GM23338 (cell line): Measurements from ENCODE around the gene SYT13. TPM values are rescaled to one million over a fixed set of nuclear protein-coding genes. Genes with fewer than 3 reads are reported as not detected.

ENCODE experiments used
- ATAC-seq: fragments of 200-7000 bp; cut with Tn5 transposase; 3 replicates; pipeline ENCODE4 v1.9.1; 2020
- DNase-seq: peaks from one replicate; pipeline ENCODE4 v3.0.0-alpha.2; 2015; ENCODE audit warnings: low spot score
- H2AFZ ChIP-seq: fragments of 200-600 bp; sonication (generic); 2 replicates; pipeline ENCODE4 v1.8.0; 2016; ENCODE audit warnings: antibody characterized with exemption, mild to moderate bottlenecking, moderate library complexity
- H3F3A ChIP-seq: fragments of 200-600 bp; sonication (generic); replicated peaks from 2 replicates; pipeline ENCODE4 v1.8.0; 2017; ENCODE audit warnings: antibody characterized with exemption, mixed run types, low read depth
- H3K27ac ChIP-seq: fragments of 200-600 bp; sonication (generic); 2 replicates; pipeline ENCODE4 v1.6.1; 2016; ENCODE audit warnings: low read depth
- H3K27me3 ChIP-seq: fragments of 200-600 bp; sonication (generic); 2 replicates; pipeline ENCODE4 v1.8.0; 2016; ENCODE audit warnings: mild to moderate bottlenecking, mixed run types, moderate library complexity; ENCODE audit not compliant: insufficient read depth
- H3K36me3 ChIP-seq: fragments of 200-600 bp; sonication (generic); 2 replicates; pipeline ENCODE4 v1.8.0; 2016; ENCODE audit warnings: mild to moderate bottlenecking; ENCODE audit not compliant: insufficient read depth
- H3K4me1 ChIP-seq: fragments of 200-600 bp; sonication (generic); 2 replicates; pipeline ENCODE4 v1.8.0; 2016; ENCODE audit warnings: mild to moderate bottlenecking, moderate library complexity; ENCODE audit not compliant: insufficient read depth
- H3K4me2 ChIP-seq: fragments of 200-600 bp; sonication (generic); 2 replicates; pipeline ENCODE4 v1.7.1; 2017; ENCODE audit warnings: mixed run types
- H3K4me3 ChIP-seq: fragments of 200-600 bp; sonication (generic); 2 replicates; pipeline ENCODE4 v1.6.1; 2016; ENCODE audit warnings: mixed run types
- H3K79me2 ChIP-seq: fragments of 200-600 bp; sonication (generic); replicated peaks from 2 replicates; pipeline ENCODE4 v1.8.0; 2017; ENCODE audit warnings: mild to moderate bottlenecking; ENCODE audit not compliant: insufficient read depth
- H3K9me2 ChIP-seq: fragments of 200-600 bp; sonication (generic); 2 replicates; pipeline ENCODE4 v1.8.0; 2017; ENCODE audit not compliant: insufficient read depth
- H4K20me1 ChIP-seq: fragments of 200-600 bp; sonication (generic); replicated peaks from 2 replicates; pipeline ENCODE4 v1.8.0; 2017; ENCODE audit warnings: mild to moderate bottlenecking; ENCODE audit not compliant: insufficient read depth
- H3K27ac Mint-ChIP-seq: 2 replicates; pipeline ENCODE4 v1.8.0; 2020; ENCODE audit warnings: inconsistent platforms, mild to moderate bottlenecking, moderate library complexity, mixed read lengths
- H3K27me3 Mint-ChIP-seq: 3 replicates; pipeline ENCODE4 v1.8.0; 2022; ENCODE audit warnings: low read depth, mild to moderate bottlenecking, moderate library complexity, mixed read lengths, inconsistent platforms; ENCODE audit not compliant: insufficient read depth, poor library complexity
- H3K36me3 Mint-ChIP-seq: 3 replicates; pipeline ENCODE4 v1.8.0; 2021; ENCODE audit warnings: low read depth, mild to moderate bottlenecking, inconsistent platforms, moderate library complexity, mixed read lengths
- H3K4me1 Mint-ChIP-seq: 3 replicates; pipeline ENCODE4 v1.8.0; 2020; ENCODE audit warnings: mild to moderate bottlenecking, inconsistent platforms, mixed read lengths
- H3K4me3 Mint-ChIP-seq: 3 replicates; pipeline ENCODE4 v1.8.0; 2021; ENCODE audit warnings: moderate library complexity, mild to moderate bottlenecking, inconsistent platforms, mixed read lengths
- H3K9me3 Mint-ChIP-seq: 3 replicates; pipeline ENCODE4 v1.8.0; 2020; ENCODE audit warnings: moderate library complexity, mild to moderate bottlenecking, inconsistent platforms, mixed read lengths
- CREB1 ChIP-seq: fragments of 250-450 bp; sonication (Bioruptor Pico); IDR thresholded peaks from 2 replicates; pipeline ENCODE4 v1.5.0; 2020; ENCODE audit warnings: low read depth, mild to moderate bottlenecking, moderate library complexity
- EZH2phosphoT487 ChIP-seq: fragments of 200-600 bp; sonication (generic); IDR thresholded peaks from one replicate; pipeline ENCODE4 v1.8.1; 2018; ENCODE audit warnings: antibody characterized with exemption; ENCODE audit not compliant: unreplicated experiment
- JUNB ChIP-seq: IDR thresholded peaks from one replicate; pipeline ENCODE4 v1.6.1; 2016; ENCODE audit warnings: antibody characterized with exemption; ENCODE audit not compliant: unreplicated experiment
- NANOG ChIP-seq: IDR thresholded peaks from 2 replicates; pipeline ENCODE4 v1.6.1; 2016; ENCODE audit warnings: antibody characterized with exemption, borderline replicate concordance
- POLR2AphosphoS5 ChIP-seq: IDR thresholded peaks from 2 replicates; pipeline ENCODE4 v1.6.1; 2016; ENCODE audit warnings: antibody characterized with exemption, low read depth
- STAT1 ChIP-seq: IDR thresholded peaks from one replicate; pipeline ENCODE4 v1.6.1; 2016; ENCODE audit warnings: antibody characterized with exemption; ENCODE audit not compliant: unreplicated experiment
- ZNF114 ChIP-seq: fragments of 250-450 bp; sonication (Bioruptor Pico); IDR thresholded peaks from 2 replicates; pipeline ENCODE4 v1.5.0; 2020; ENCODE audit warnings: mild to moderate bottlenecking, moderate library complexity
- ZNF331 ChIP-seq: fragments of 250-450 bp; sonication (Bioruptor Pico); IDR thresholded peaks from 2 replicates; pipeline ENCODE4 v1.5.0; 2020; ENCODE audit warnings: low read depth, mild to moderate bottlenecking, moderate library complexity
- polyA plus RNA-seq: library from polyadenylated mRNA; unstranded; fragments of >200 nt; fragmentation: Nextera tagmentation; extraction: Ambion mirVana; gene quantifications from 2 replicates; pipeline ENCODE4 v1.2.1, GENCODE V29; 2016
- total RNA-seq: library from RNA; depleted of rRNA; stranded (reverse); fragments of >200 nt; shearing (Covaris generic); gene quantifications from 2 replicates; pipeline ENCODE4 v1.2.3, GENCODE V29; 2014
- TF ChIP-seq, protein P1 (sequence below): fragments of 250-450 bp; sonication (Bioruptor Pico); IDR thresholded peaks from 2 replicates; pipeline ENCODE4 v1.5.0; 2020; ENCODE audit warnings: mild to moderate bottlenecking, moderate library complexity
- TF ChIP-seq, protein P2 (sequence below), 2 experiments: fragments of 200-600 bp in 1 of 2; sonication (generic) in 1 of 2; conservative IDR thresholded peaks; 2 replicates each; pipeline versions ENCODE4 v1.5.1 to v1.6.1; 2016 to 2017; ENCODE audit warnings: antibody characterized with exemption in 2 of 2, low read depth in 2 of 2, mild to moderate bottlenecking in 2 of 2, moderate library complexity in 1 of 2

The SYT13 gene
- total and polyA plus RNA-seq, 2 experiments from 2014 or later = 3.4 to 16.3 TPM

DNA sequence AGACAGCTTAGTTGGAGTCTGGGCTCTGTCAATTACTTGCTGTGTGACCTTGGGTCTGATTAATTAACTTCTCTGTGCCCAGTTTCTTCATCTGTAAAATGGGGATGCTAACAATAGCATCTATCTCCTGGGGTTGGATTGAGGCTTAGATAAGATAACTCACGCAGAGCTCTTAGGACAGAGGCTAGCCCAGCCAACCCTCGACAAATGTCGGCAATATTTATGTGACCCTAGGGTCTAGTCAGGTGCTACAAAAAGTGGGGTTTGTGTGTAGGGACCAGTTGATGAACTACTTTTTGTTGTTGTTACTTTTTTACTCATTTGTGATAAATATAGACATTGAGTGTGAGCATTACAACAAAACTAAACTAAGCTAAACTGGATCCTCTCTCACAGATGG, 22.4 kb downstream of the SYT13 start:
- ATAC-seq (no peak), DNase-seq (no peak)
- Histone ChIP-seq H2AFZ (no peak overlapping the region), H3K27ac (no peak overlapping the region), H3K4me2 (no peak overlapping the region), H3K36me3 (no peaks in the 10 kb centered on the region), H4K20me1 (no peaks in the 10 kb centered on the region), H3K79me2 (no peaks in the 10 kb centered on the region), H3K27me3 (no peaks in the 10 kb centered on the region), H3K4me3 (no peak overlapping the region), H3K9me2 (0 out of 2 replicates have a peak, but pooled peaks cover 4% of the 10 kb centered on the region), H3F3A (no peaks in the 10 kb centered on the region), H3K4me1 (peaks cover 25% of the 10 kb centered on the region)
- TF ChIP-seq, protein P1, sequence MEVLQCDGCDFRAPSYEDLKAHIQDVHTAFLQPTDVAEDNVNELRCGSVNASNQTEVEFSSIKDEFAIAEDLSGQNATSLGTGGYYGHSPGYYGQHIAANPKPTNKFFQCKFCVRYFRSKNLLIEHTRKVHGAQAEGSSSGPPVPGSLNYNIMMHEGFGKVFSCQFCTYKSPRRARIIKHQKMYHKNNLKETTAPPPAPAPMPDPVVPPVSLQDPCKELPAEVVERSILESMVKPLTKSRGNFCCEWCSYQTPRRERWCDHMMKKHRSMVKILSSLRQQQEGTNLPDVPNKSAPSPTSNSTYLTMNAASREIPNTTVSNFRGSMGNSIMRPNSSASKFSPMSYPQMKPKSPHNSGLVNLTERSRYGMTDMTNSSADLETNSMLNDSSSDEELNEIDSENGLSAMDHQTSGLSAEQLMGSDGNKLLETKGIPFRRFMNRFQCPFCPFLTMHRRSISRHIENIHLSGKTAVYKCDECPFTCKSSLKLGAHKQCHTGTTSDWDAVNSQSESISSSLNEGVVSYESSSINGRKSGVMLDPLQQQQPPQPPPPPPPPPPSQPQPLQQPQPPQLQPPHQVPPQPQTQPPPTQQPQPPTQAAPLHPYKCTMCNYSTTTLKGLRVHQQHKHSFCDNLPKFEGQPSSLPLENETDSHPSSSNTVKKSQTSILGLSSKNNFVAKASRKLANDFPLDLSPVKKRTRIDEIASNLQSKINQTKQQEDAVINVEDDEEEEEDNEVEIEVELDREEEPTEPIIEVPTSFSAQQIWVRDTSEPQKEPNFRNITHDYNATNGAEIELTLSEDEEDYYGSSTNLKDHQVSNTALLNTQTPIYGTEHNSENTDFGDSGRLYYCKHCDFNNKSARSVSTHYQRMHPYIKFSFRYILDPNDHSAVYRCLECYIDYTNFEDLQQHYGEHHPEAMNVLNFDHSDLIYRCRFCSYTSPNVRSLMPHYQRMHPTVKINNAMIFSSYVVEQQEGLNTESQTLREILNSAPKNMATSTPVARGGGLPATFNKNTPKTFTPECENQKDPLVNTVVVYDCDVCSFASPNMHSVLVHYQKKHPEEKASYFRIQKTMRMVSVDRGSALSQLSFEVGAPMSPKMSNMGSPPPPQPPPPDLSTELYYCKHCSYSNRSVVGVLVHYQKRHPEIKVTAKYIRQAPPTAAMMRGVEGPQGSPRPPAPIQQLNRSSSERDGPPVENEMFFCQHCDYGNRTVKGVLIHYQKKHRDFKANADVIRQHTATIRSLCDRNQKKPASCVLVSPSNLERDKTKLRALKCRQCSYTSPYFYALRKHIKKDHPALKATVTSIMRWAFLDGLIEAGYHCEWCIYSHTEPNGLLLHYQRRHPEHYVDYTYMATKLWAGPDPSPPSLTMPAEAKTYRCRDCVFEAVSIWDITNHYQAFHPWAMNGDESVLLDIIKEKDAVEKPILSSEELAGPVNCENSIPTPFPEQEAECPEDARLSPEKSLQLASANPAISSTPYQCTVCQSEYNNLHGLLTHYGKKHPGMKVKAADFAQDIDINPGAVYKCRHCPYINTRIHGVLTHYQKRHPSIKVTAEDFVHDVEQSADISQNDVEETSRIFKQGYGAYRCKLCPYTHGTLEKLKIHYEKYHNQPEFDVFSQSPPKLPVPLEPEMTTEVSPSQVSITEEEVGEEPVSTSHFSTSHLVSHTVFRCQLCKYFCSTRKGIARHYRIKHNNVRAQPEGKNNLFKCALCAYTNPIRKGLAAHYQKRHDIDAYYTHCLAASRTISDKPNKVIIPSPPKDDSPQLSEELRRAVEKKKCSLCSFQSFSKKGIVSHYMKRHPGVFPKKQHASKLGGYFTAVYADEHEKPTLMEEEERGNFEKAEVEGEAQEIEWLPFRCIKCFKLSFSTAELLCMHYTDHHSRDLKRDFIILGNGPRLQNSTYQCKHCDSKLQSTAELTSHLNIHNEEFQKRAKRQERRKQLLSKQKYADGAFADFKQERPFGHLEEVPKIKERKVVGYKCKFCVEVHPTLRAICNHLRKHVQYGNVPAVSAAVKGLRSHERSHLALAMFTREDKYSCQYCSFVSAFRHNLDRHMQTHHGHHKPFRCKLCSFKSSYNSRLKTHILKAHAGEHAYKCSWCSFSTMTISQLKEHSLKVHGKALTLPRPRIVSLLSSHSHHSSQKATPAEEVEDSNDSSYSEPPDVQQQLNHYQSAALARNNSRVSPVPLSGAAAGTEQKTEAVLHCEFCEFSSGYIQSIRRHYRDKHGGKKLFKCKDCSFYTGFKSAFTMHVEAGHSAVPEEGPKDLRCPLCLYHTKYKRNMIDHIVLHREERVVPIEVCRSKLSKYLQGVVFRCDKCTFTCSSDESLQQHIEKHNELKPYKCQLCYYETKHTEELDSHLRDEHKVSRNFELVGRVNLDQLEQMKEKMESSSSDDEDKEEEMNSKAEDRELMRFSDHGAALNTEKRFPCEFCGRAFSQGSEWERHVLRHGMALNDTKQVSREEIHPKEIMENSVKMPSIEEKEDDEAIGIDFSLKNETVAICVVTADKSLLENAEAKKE (CRISPR knock-in tag) = no peak
- no peak for TF ChIP-seq JUNB
- TF ChIP-seq NANOG = no peak
- TF ChIP-seq EZH2phosphoT487 = no peak
- no peak for TF ChIP-seq STAT1
- no peak for TF ChIP-seq POLR2AphosphoS5
- TF ChIP-seq ZNF331 (CRISPR knock-in tag) = no peak
- TF ChIP-seq, protein P2, sequence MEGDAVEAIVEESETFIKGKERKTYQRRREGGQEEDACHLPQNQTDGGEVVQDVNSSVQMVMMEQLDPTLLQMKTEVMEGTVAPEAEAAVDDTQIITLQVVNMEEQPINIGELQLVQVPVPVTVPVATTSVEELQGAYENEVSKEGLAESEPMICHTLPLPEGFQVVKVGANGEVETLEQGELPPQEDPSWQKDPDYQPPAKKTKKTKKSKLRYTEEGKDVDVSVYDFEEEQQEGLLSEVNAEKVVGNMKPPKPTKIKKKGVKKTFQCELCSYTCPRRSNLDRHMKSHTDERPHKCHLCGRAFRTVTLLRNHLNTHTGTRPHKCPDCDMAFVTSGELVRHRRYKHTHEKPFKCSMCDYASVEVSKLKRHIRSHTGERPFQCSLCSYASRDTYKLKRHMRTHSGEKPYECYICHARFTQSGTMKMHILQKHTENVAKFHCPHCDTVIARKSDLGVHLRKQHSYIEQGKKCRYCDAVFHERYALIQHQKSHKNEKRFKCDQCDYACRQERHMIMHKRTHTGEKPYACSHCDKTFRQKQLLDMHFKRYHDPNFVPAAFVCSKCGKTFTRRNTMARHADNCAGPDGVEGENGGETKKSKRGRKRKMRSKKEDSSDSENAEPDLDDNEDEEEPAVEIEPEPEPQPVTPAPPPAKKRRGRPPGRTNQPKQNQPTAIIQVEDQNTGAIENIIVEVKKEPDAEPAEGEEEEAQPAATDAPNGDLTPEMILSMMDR (conservative IDR thresholded peaks at IDR 0.05; ENCODE audit: low read depth in 2 of 2) = no peak
- TF ChIP-seq ZNF114 (CRISPR knock-in tag) = no peak
- TF ChIP-seq CREB1 = no peak
- peaks cover 4% of the 10 kb centered on the region for H3K27me3 Mint-ChIP-seq
- H3K36me3 Mint-ChIP-seq = no peaks in the 10 kb centered on the region
- no peak overlapping the region for H3K4me3 Mint-ChIP-seq
- no peaks in the 10 kb centered on the region for H3K9me3 Mint-ChIP-seq
- H3K27ac Mint-ChIP-seq = no peak overlapping the region
- peaks cover 14% of the 10 kb centered on the region for H3K4me1 Mint-ChIP-seq
